Fibroblast of pulmonary artery (primary cell): ENCODE measurements around the gene TECR.
"Not testable (repeated sequence)": the region's sequence is repeated elsewhere in the genome, so short reads cannot be mapped to it uniquely, and the experiment has no call there.

Source experiments
- DNase-seq: peaks from one replicate; pipeline ENCODE4 v3.0.0-alpha.2; 2010; ENCODE audit warnings: low read depth
- H3K4me3 ChIP-seq: replicated peaks from 2 replicates; pipeline ENCODE4 v1.5.1; 2011; ENCODE audit warnings: low read depth, mild to moderate bottlenecking, control low read depth, low read length, moderate library complexity
- CTCF ChIP-seq: IDR thresholded peaks from 2 replicates; pipeline ENCODE4 v1.5.1; 2011; ENCODE audit warnings: mild to moderate bottlenecking, control low read depth, low read length, inconsistent platforms; ENCODE audit errors: missing control alignments

Gene TECR

GRCh38 chr19:14562660-14563589 lies 33.5 kb downstream of the TECR start:
- DNase-seq = no peak
- no peak overlapping the region for H3K4me3 ChIP-seq
- no peak for TF ChIP-seq CTCF

GRCh38 chr19:14563590-14563926 lies 34.2 kb downstream of the TECR start:
- no peak for DNase-seq
- TF ChIP-seq CTCF = no peak
- H3K4me3 ChIP-seq = no peak overlapping the region

GRCh38 chr19:14563989-14564651 lies 34.7 kb downstream of the TECR start:
- DNase-seq = no peak
- H3K4me3 ChIP-seq = no peak overlapping the region
- TF ChIP-seq CTCF = no peak

- not testable (repeated sequence) for H3K4me3 ChIP-seq
Observed at GRCh38 chr19:14564652-14565297, 35.4 kb downstream of the TECR start.

GRCh38 chr19:14565298-14565679 lies 35.9 kb downstream of the TECR start:
- DNase-seq = no peak
- no peak overlapping the region for H3K4me3 ChIP-seq
- TF ChIP-seq CTCF = no peak

More at GRCh38 chr19:14564652-14565297, 35.4 kb downstream of the TECR start:
- DNase-seq = not testable (repeated sequence)

GRCh38 chr19:14565765-14566711 lies 36.6 kb downstream of the TECR start:
- DNase-seq = no peak
- TF ChIP-seq CTCF = no peak
- H3K4me3 ChIP-seq = no peak overlapping the region

GRCh38 chr19:14566712-14567077 lies 37.3 kb downstream of the TECR start:
- no peak overlapping the region for H3K4me3 ChIP-seq
- no peak for DNase-seq
- TF ChIP-seq CTCF = no peak
